Measurements from ENCODE around the gene CIAO2B. TPM values are rescaled to one million over a fixed set of nuclear protein-coding genes. Genes with fewer than 3 reads are reported as not detected.

Gene CIAO2B
- total and polyA plus RNA-seq, 4 donors = 51.9 to 165 (median 105) TPM

GRCh38 chr16:66894948-66895688, 39.1 kb downstream of the CIAO2B start:
- peak; percentile 76 for ATAC-seq (ENCODE audit: low FRiP score)
- intact Hi-C loops (cut with DNase I) = loop anchor here (2.0 to 10.0 kb wide), 4 partner anchors 54 to 290 kb away; partner anchors contain the start of genes B3GNT9 (in 2 of the 2), FBXL8 (in 1 of the 2), MATCAP1 (in 1 of the 2) and TRADD (in 1 of the 2)
- WGBS, 2 donors = 34% methylated on average over 11 of the region's 11 CpGs

GRCh38 chr16:66894055-66894454, 40.1 kb downstream of the CIAO2B start:
- ATAC-seq (ENCODE audit: low FRiP score) = no peak
- 76 to 77% methylated on average over 2 of the region's 2 CpGs for WGBS, 2 donors
- intact Hi-C loops (cut with DNase I) = loop anchor here in 1 of 2 donors (2.0 to 10.0 kb wide), 3 partner anchors 55 to 291 kb away; partner anchors contain the start of genes B3GNT9, FBXL8, MATCAP1 and TRADD
- no peak overlapping the region for H3K4me3 ChIP-seq (ENCODE audit: low read length in 2 of 2)
- no peaks in the 10 kb centered on the region for H3K4me1 ChIP-seq (ENCODE audit: control insufficient read depth in 1 of 2, insufficient read depth in 2 of 2, low read length in 2 of 2)
- H3K27ac ChIP-seq (ENCODE audit: low read depth in 1 of 2, low read length in 2 of 2) = no peak overlapping the region
- peak in 1 of 2 donors; percentile 42 for DNase-seq
- H3K27me3 ChIP-seq (ENCODE audit: control insufficient read depth in 1 of 2, insufficient read depth in 2 of 2, low read length in 1 of 2) = no peaks in the 10 kb centered on the region
- H3K9me3 ChIP-seq (ENCODE audit: control insufficient read depth, low read length) = no peaks in the 10 kb centered on the region
- no peaks in the 10 kb centered on the region for H3K36me3 ChIP-seq (ENCODE audit: control insufficient read depth in 1 of 2, insufficient read depth in 2 of 2, low read length in 1 of 2)

More at GRCh38 chr16:66894948-66895688, 39.1 kb downstream of the CIAO2B start:
- H3K4me1 ChIP-seq (ENCODE audit: control insufficient read depth in 1 of 2, insufficient read depth in 2 of 2, low read length in 2 of 2) = peaks cover 0 to 4% of the 10 kb centered on the region in 2 donors
- no peak overlapping the region for H3K27ac ChIP-seq (ENCODE audit: low read depth in 1 of 2, low read length in 2 of 2)
- H3K27me3 ChIP-seq (ENCODE audit: control insufficient read depth in 1 of 2, insufficient read depth in 2 of 2, low read length in 1 of 2) = no peaks in the 10 kb centered on the region
- DNase-seq = peak; percentile 79 to 83
- H3K36me3 ChIP-seq (ENCODE audit: control insufficient read depth in 1 of 2, insufficient read depth in 2 of 2, low read length in 1 of 2) = no peaks in the 10 kb centered on the region
- H3K9me3 ChIP-seq (ENCODE audit: control insufficient read depth, low read length) = no peaks in the 10 kb centered on the region
- H3K4me3 ChIP-seq (ENCODE audit: low read length in 2 of 2) = no peak overlapping the region

- Histone ChIP-seq H3K27me3 (ENCODE audit: control insufficient read depth in 1 of 2, insufficient read depth in 2 of 2, low read length in 1 of 2) (no peaks in the 10 kb centered on the region), H3K36me3 (ENCODE audit: control insufficient read depth in 1 of 2, insufficient read depth in 2 of 2, low read length in 1 of 2) (no peaks in the 10 kb centered on the region), H3K4me1 (ENCODE audit: control insufficient read depth in 1 of 2, insufficient read depth in 2 of 2, low read length in 2 of 2) (no peaks in the 10 kb centered on the region), H3K4me3 (ENCODE audit: low read length in 2 of 2) (no peak overlapping the region), H3K27ac (ENCODE audit: low read depth in 1 of 2, low read length in 2 of 2) (no peak overlapping the region), H3K9me3 (ENCODE audit: control insufficient read depth, low read length) (no peaks in the 10 kb centered on the region)
- 92 to 96% methylated on average over 6 of the region's 6 CpGs for WGBS, 2 donors
- intact Hi-C loops (cut with DNase I) = loop anchor here in 1 of 2 donors (10.0 kb wide), 2 partner anchors 263 to 293 kb away; partner anchors contain the start of genes B3GNT9, FBXL8, MATCAP1 and TRADD
- DNase-seq = peak in 1 of 2 donors; percentile 16
- no peak for ATAC-seq (ENCODE audit: low FRiP score)
These were observed 42.4 kb downstream of the CIAO2B start for GRCh38 chr16:66891797-66892196.

- Histone ChIP-seq H3K9me3 (ENCODE audit: control insufficient read depth, low read length) (no peaks in the 10 kb centered on the region), H3K27me3 (ENCODE audit: control insufficient read depth in 1 of 2, insufficient read depth in 2 of 2, low read length in 1 of 2) (no peaks in the 10 kb centered on the region), H3K27ac (ENCODE audit: low read depth in 1 of 2, low read length in 2 of 2) (no peak overlapping the region), H3K4me3 (ENCODE audit: low read length in 2 of 2) (no peak overlapping the region), H3K36me3 (ENCODE audit: control insufficient read depth in 1 of 2, insufficient read depth in 2 of 2, low read length in 1 of 2) (no peaks in the 10 kb centered on the region), H3K4me1 (ENCODE audit: control insufficient read depth in 1 of 2, insufficient read depth in 2 of 2, low read length in 2 of 2) (no peaks in the 10 kb centered on the region)
- ATAC-seq (ENCODE audit: low FRiP score) (no peak), DNase-seq (peak in 1 of 2 donors; percentile 36)
- 78 to 80% methylated on average over 4 of the region's 4 CpGs for WGBS, 2 donors
- intact Hi-C loops (cut with DNase I) = loop anchor here in 1 of 2 donors (10.0 kb wide), 2 partner anchors 263 to 293 kb away; partner anchors contain the start of genes B3GNT9, FBXL8, MATCAP1 and TRADD
These were observed 42.8 kb downstream of the CIAO2B start for GRCh38 chr16:66891360-66891759.

- 78 to 85% methylated on average over 2 of the region's 2 CpGs for WGBS, 2 donors
- H3K27me3 ChIP-seq (ENCODE audit: control insufficient read depth in 1 of 2, insufficient read depth in 2 of 2, low read length in 1 of 2) = no peaks in the 10 kb centered on the region
- intact Hi-C loops (cut with DNase I) = loop anchor here in 1 of 2 donors (10.0 kb wide), 2 partner anchors 264 to 294 kb away; partner anchors contain the start of genes B3GNT9, FBXL8, MATCAP1 and TRADD
- no peak for ATAC-seq (ENCODE audit: low FRiP score)
- no peak overlapping the region for H3K4me3 ChIP-seq (ENCODE audit: low read length in 2 of 2)
- no peaks in the 10 kb centered on the region for H3K4me1 ChIP-seq (ENCODE audit: control insufficient read depth in 1 of 2, insufficient read depth in 2 of 2, low read length in 2 of 2)
- peak in 1 of 2 donors; percentile 16 for DNase-seq
- H3K36me3 ChIP-seq (ENCODE audit: control insufficient read depth in 1 of 2, insufficient read depth in 2 of 2, low read length in 1 of 2) = no peaks in the 10 kb centered on the region
- no peak overlapping the region for H3K27ac ChIP-seq (ENCODE audit: low read depth in 1 of 2, low read length in 2 of 2)
- no peaks in the 10 kb centered on the region for H3K9me3 ChIP-seq (ENCODE audit: control insufficient read depth, low read length)
These were observed 43.4 kb downstream of the CIAO2B start for GRCh38 chr16:66890799-66891198.

GRCh38 chr16:66889622-66890021, 44.6 kb downstream of the CIAO2B start:
- Histone ChIP-seq H3K27me3 (ENCODE audit: control insufficient read depth in 1 of 2, insufficient read depth in 2 of 2, low read length in 1 of 2) (no peaks in the 10 kb centered on the region), H3K27ac (ENCODE audit: low read depth in 1 of 2, low read length in 2 of 2) (no peak overlapping the region), H3K9me3 (ENCODE audit: control insufficient read depth, low read length) (no peaks in the 10 kb centered on the region), H3K4me3 (ENCODE audit: low read length in 2 of 2) (no peak overlapping the region), H3K36me3 (ENCODE audit: control insufficient read depth in 1 of 2, insufficient read depth in 2 of 2, low read length in 1 of 2) (peaks cover 0 to 4% of the 10 kb centered on the region in 2 donors), H3K4me1 (ENCODE audit: control insufficient read depth in 1 of 2, insufficient read depth in 2 of 2, low read length in 2 of 2) (no peaks in the 10 kb centered on the region)
- intact Hi-C loops (cut with DNase I) = loop anchor here in 1 of 2 donors (10.0 kb wide), 2 partner anchors 265 to 295 kb away; partner anchors contain the start of genes B3GNT9, FBXL8, MATCAP1 and TRADD
- peak in 1 of 2 donors; percentile 15 for DNase-seq
- WGBS, 2 donors = 52 to 65% methylated on average over 4 of the region's 4 CpGs
- no peak for ATAC-seq (ENCODE audit: low FRiP score)

- Histone ChIP-seq H3K27me3 (ENCODE audit: control insufficient read depth in 1 of 2, insufficient read depth in 2 of 2, low read length in 1 of 2) (no peaks in the 10 kb centered on the region), H3K9me3 (ENCODE audit: control insufficient read depth, low read length) (no peaks in the 10 kb centered on the region), H3K27ac (ENCODE audit: low read depth in 1 of 2, low read length in 2 of 2) (no peak overlapping the region), H3K36me3 (ENCODE audit: control insufficient read depth in 1 of 2, insufficient read depth in 2 of 2, low read length in 1 of 2) (peaks cover 0 to 4% of the 10 kb centered on the region in 2 donors), H3K4me3 (ENCODE audit: low read length in 2 of 2) (no peak overlapping the region), H3K4me1 (ENCODE audit: control insufficient read depth in 1 of 2, insufficient read depth in 2 of 2, low read length in 2 of 2) (no peaks in the 10 kb centered on the region)
- ATAC-seq (ENCODE audit: low FRiP score) (no peak), DNase-seq (peak in 1 of 2 donors; percentile 5)
- intact Hi-C loops (cut with DNase I) = no loop called here
- 91 to 92% methylated on average over 6 of the region's 6 CpGs for WGBS, 2 donors
These were observed 45.3 kb downstream of the CIAO2B start for GRCh38 chr16:66888647-66889615.

- H3K4me3 ChIP-seq (ENCODE audit: low read length in 2 of 2) = no peak overlapping the region
- peaks cover 0 to 4% of the 10 kb centered on the region in 2 donors for H3K36me3 ChIP-seq (ENCODE audit: control insufficient read depth in 1 of 2, insufficient read depth in 2 of 2, low read length in 1 of 2)
- H3K27ac ChIP-seq (ENCODE audit: low read depth in 1 of 2, low read length in 2 of 2) = no peak overlapping the region
- WGBS, 2 donors = 57 to 72% methylated on average over 3 of the region's 3 CpGs
- ATAC-seq (ENCODE audit: low FRiP score) (no peak), DNase-seq (no peak)
- H3K4me1 ChIP-seq (ENCODE audit: control insufficient read depth in 1 of 2, insufficient read depth in 2 of 2, low read length in 2 of 2) = no peaks in the 10 kb centered on the region
- intact Hi-C loops (cut with DNase I) = no loop called here
- no peaks in the 10 kb centered on the region for H3K27me3 ChIP-seq (ENCODE audit: control insufficient read depth in 1 of 2, insufficient read depth in 2 of 2, low read length in 1 of 2)
- no peaks in the 10 kb centered on the region for H3K9me3 ChIP-seq (ENCODE audit: control insufficient read depth, low read length)
These were observed 47.3 kb downstream of the CIAO2B start for GRCh38 chr16:66886914-66887313.

All from aorta (tissue), 5 donors.